ENCODE measurements around the gene CGNL1.

GRCh38 chr15:57440799-57441198 is 64.5 kb downstream of the CGNL1 start:
- TF ChIP-seq EP300 (IDR thresholded peaks at IDR 0.05), result no peak
- peak in 1 of 3 donors; percentile 76 for TF ChIP-seq POLR2AphosphoS5 (IDR thresholded peaks at IDR 0.05)
- no peak for TF ChIP-seq CTCF (IDR thresholded peaks at IDR 0.05)
- TF ChIP-seq POLR2A (IDR thresholded peaks at IDR 0.05), result no peak
